ENCODE measurements around the gene ABR. TPM values are rescaled to one million over a fixed set of nuclear protein-coding genes. Genes with fewer than 3 reads are reported as not detected.

Gene ABR
- total and polyA plus RNA-seq, 2 of the 13 experiments (the other 11 are each of a cell fraction or from before 2014, with no cell fraction given): 12.4 to 40.4 TPM

- no peaks in the 10 kb centered on the region for H3K9me3 ChIP-seq (ENCODE audit: low read length)
- peaks cover 4% of the 10 kb centered on the region for H3K4me1 ChIP-seq (ENCODE audit: insufficient read depth, low read length)
- in situ Hi-C loops (cut with HindIII; ENCODE audit: extremely low pct_ligation_motif_present, low pct_unique_long_range_greater_than_20kb): no loop called here
- no peaks in the 10 kb centered on the region for H3K27me3 ChIP-seq (ENCODE audit: control insufficient read depth in 1 of 2, insufficient read depth in 2 of 2, low read length in 2 of 2)
- no peak overlapping the region for H3K9ac ChIP-seq (ENCODE audit: insufficient read depth, low read depth, low read length)
- ATAC-seq: no peak
- no peak for TF ChIP-seq PLRG1 (conservative IDR thresholded peaks at IDR 0.05)
- TF ChIP-seq ZNF263 (CRISPR knock-in tag; IDR thresholded peaks at IDR 0.05): peak; percentile 94
- H3K4me2 ChIP-seq (ENCODE audit: low read depth, low read length): no peak overlapping the region
- 100% methylated on average over 5 of the region's 8 CpGs for WGBS (ENCODE audit: low lambda C conversion rate)
- H3K4me3 ChIP-seq (replicated peaks in 1 of 3; ENCODE audit: insufficient read depth in 1 of 3, low read depth in 2 of 3, low read length in 3 of 3): no peak overlapping the region
- H4K20me1 ChIP-seq (ENCODE audit: insufficient read depth, low read length): no peaks in the 10 kb centered on the region
- FAIRE-seq: no peak
- BruUV-seq (replicated peaks): no TSS peak
- no peaks in the 10 kb centered on the region for H3K79me2 ChIP-seq (ENCODE audit: insufficient read depth, low read length)
- intact Hi-C loops (cut with micrococcal nuclease; ENCODE audit: unreplicated experiment): no loop called here
- H3K27ac ChIP-seq (ENCODE audit: extremely low read length, insufficient read depth, low read length): no peak overlapping the region
- H3K36me3 ChIP-seq (replicated peaks in 1 of 2; ENCODE audit: control insufficient read depth in 1 of 2, insufficient read depth in 2 of 2, low read length in 2 of 2): peaks cover 0 to 5% of the 10 kb centered on the region in 2 experiments; a peak in 2 of 5 replicates
- CTCF ChIA-PET (ENCODE audit: low intra/inter-chr PET ratio, low total read pairs): no interaction called here
- H2AFZ ChIP-seq (ENCODE audit: low read length): no peak overlapping the region
- no peak for DNase-seq (ENCODE audit: low spot score)
- POLR2A ChIA-PET: no interaction called here
Observed at GRCh38 chr17:1091190-1091534, 88.6 kb downstream of the ABR start.

DNA sequence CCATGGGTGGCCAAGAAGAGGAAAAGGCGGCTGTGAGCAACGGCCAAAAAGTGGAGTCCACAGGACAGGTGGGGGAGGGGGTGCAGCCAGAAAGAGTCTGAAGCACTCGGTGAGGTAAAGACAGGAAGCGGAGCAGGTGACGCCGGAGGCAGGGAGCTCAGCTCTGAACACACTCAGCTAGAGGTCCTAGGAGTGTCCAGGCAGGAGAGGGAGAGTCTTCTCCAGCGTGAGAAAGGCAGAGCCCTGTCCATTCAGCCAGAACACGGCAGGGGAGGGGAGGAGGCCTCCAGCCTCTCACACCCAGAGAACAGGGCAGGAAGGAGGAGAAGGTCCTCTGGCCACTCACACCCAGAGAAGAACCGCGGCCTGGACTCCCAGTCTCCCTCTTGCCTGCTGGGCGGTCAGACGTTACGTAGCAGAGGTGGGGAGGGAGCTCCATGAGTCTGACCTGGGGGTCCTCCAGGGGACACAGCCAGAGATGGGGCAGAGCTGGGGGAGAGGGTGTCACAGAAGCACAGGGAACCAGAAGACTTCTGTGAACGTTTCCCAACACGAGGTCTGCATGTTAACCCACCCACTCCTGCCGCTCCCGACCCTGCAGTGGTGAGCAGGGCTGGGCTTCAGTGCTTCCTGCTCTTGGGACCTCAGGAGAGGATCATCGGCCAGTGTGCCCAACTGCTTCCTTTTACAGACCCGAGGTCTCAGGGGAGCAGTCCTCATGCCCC lies 89.2 kb downstream of the ABR start:
- no peak overlapping the region for H2AFZ ChIP-seq (ENCODE audit: low read length)
- peaks cover 0 to 5% of the 10 kb centered on the region in 2 experiments; a peak in 2 of 5 replicates for H3K36me3 ChIP-seq (replicated peaks in 1 of 2; ENCODE audit: control insufficient read depth in 1 of 2, insufficient read depth in 2 of 2, low read length in 2 of 2)
- DNase-seq (ENCODE audit: low spot score): no peak
- no TSS peak for BruUV-seq (replicated peaks)
- H3K9me3 ChIP-seq (ENCODE audit: low read length): no peaks in the 10 kb centered on the region
- in situ Hi-C loops (cut with HindIII; ENCODE audit: extremely low pct_ligation_motif_present, low pct_unique_long_range_greater_than_20kb): no loop called here
- POLR2A ChIA-PET: no interaction called here
- H3K4me2 ChIP-seq (ENCODE audit: low read depth, low read length): no peak overlapping the region
- no peaks in the 10 kb centered on the region for H3K4me1 ChIP-seq (ENCODE audit: insufficient read depth, low read length)
- intact Hi-C loops (cut with micrococcal nuclease; ENCODE audit: unreplicated experiment): no loop called here
- FAIRE-seq: no peak
- H3K79me2 ChIP-seq (ENCODE audit: insufficient read depth, low read length): no peaks in the 10 kb centered on the region
- no peak for TF ChIP-seq FOSL1 (CRISPR knock-in tag; IDR thresholded peaks at IDR 0.05; ENCODE audit: borderline replicate concordance)
- no peak for ATAC-seq
- no peaks in the 10 kb centered on the region for H4K20me1 ChIP-seq (ENCODE audit: insufficient read depth, low read length)
- H3K27ac ChIP-seq (ENCODE audit: extremely low read length, insufficient read depth, low read length): no peak overlapping the region
- no peak overlapping the region for H3K4me3 ChIP-seq (replicated peaks in 1 of 3; ENCODE audit: insufficient read depth in 1 of 3, low read depth in 2 of 3, low read length in 3 of 3)
- H3K27me3 ChIP-seq (ENCODE audit: control insufficient read depth in 1 of 2, insufficient read depth in 2 of 2, low read length in 2 of 2): no peaks in the 10 kb centered on the region
- WGBS (ENCODE audit: low lambda C conversion rate): 87% methylated on average over 19 of the region's 19 CpGs
- H3K9ac ChIP-seq (ENCODE audit: insufficient read depth, low read depth, low read length): no peak overlapping the region
- CTCF ChIA-PET (ENCODE audit: low intra/inter-chr PET ratio, low total read pairs): no interaction called here
